ENCODE measurements around the gene APOB.

DNA sequence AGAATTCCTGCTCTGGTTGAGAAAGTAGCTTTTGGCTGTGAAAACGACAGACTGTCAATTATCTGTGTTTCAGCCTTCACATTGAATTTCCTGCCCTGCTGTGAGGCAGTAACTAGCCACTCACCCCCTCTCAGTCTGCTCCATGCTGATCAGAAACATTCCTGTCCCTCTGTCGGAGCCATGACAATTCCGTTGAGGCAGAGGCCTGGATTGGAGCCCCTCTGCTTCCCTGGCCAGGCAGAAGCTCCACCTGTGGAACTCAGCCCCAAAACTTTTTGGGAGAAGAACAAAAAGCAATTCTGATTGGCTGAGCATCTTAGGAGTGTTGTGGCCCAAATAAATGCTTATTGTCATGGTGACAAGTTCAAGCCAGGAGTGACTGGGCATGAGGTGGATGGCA, 60.0 kb downstream of the APOB start:
- no peak for TF ChIP-seq EZH2 (IDR thresholded peaks at IDR 0.05; ENCODE audit: borderline replicate concordance, low read length)
- TF ChIP-seq, protein P1, sequence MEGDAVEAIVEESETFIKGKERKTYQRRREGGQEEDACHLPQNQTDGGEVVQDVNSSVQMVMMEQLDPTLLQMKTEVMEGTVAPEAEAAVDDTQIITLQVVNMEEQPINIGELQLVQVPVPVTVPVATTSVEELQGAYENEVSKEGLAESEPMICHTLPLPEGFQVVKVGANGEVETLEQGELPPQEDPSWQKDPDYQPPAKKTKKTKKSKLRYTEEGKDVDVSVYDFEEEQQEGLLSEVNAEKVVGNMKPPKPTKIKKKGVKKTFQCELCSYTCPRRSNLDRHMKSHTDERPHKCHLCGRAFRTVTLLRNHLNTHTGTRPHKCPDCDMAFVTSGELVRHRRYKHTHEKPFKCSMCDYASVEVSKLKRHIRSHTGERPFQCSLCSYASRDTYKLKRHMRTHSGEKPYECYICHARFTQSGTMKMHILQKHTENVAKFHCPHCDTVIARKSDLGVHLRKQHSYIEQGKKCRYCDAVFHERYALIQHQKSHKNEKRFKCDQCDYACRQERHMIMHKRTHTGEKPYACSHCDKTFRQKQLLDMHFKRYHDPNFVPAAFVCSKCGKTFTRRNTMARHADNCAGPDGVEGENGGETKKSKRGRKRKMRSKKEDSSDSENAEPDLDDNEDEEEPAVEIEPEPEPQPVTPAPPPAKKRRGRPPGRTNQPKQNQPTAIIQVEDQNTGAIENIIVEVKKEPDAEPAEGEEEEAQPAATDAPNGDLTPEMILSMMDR (IDR thresholded peaks at IDR 0.05; ENCODE audit: low read length) = no peak

All from OCI-LY1 (cell line).